Natural killer cell treated with Interleukin-12 subunit alpha and Interleukin-12 subunit beta and Interleukin-15 and Interleukin-18, amount 100 ng/mL, for 72 hours (primary cell): ENCODE measurements around the gene SST. TPM values are rescaled to one million over a fixed set of nuclear protein-coding genes. Genes with fewer than 3 reads are reported as not detected.
"Not testable (repeated sequence)": the region's sequence is repeated elsewhere in the genome, so short reads cannot be mapped to it uniquely, and the experiment has no call there.

Source experiments
- ATAC-seq, 2 donors: fragments of 150-1000 bp; cut with Tn5 transposase in 1 of 2; sonication (Bioruptor Pico), chemical (Tn5 transposase) in 1 of 2; 2 replicates each; pipeline ENCODE4 v1.10.0; 2021
- DNase-seq: peaks from one replicate; pipeline ENCODE4 v3.0.0; 2022; ENCODE audit warnings: low spot score
- H3K27ac Mint-ChIP-seq, 2 donors: 1 replicate in 1 of 2; 2 replicates in 1 of 2; pipeline ENCODE4 v1.8.0; 2022; ENCODE audit warnings: mixed read lengths in 2 of 2, mild to moderate bottlenecking in 1 of 2, moderate library complexity in 1 of 2
- H3K27me3 Mint-ChIP-seq, 2 donors: 1 replicate in 1 of 2; 2 replicates in 1 of 2; pipeline ENCODE4 v1.8.0; 2022; ENCODE audit warnings: mixed read lengths in 2 of 2
- H3K36me3 Mint-ChIP-seq: one replicate; pipeline ENCODE4 v1.8.0; 2022; ENCODE audit warnings: mixed read lengths
- H3K4me1 Mint-ChIP-seq, 2 donors: 1 replicate in 1 of 2; 2 replicates in 1 of 2; pipeline ENCODE4 v1.8.0; 2022; ENCODE audit warnings: low read depth in 2 of 2, mixed read lengths in 2 of 2, mild to moderate bottlenecking in 1 of 2
- H3K4me3 Mint-ChIP-seq: one replicate; pipeline ENCODE4 v1.8.0; 2022; ENCODE audit warnings: mixed read lengths
- H3K9me3 Mint-ChIP-seq: 2 replicates; pipeline ENCODE4 v1.8.0; 2022; ENCODE audit warnings: mixed read lengths
- total RNA-seq, 2 donors: library from RNA; stranded (reverse); gene quantifications; one replicate each; pipeline ENCODE4 v1.2.3, GENCODE V29; 2022

Gene SST
- total RNA-seq, 2 donors from 2014 or later = not detected

GRCh38 chr3:187696021-187696420, 25.8 kb upstream of the SST start:
- no peaks in the 10 kb centered on the region for H3K36me3 Mint-ChIP-seq
- H3K27ac Mint-ChIP-seq = no peak overlapping the region
- peaks cover 25 to 41% of the 10 kb centered on the region in 2 donors for H3K27me3 Mint-ChIP-seq
- no peaks in the 10 kb centered on the region for H3K9me3 Mint-ChIP-seq
- no peaks in the 10 kb centered on the region for H3K4me1 Mint-ChIP-seq
- no peak for DNase-seq
- no peak for ATAC-seq
- no peak overlapping the region for H3K4me3 Mint-ChIP-seq

- H3K4me3 Mint-ChIP-seq = no peak overlapping the region
- H3K4me1 Mint-ChIP-seq = no peaks in the 10 kb centered on the region
These were observed 25.3 kb upstream of the SST start for GRCh38 chr3:187695449-187695848.

DNA sequence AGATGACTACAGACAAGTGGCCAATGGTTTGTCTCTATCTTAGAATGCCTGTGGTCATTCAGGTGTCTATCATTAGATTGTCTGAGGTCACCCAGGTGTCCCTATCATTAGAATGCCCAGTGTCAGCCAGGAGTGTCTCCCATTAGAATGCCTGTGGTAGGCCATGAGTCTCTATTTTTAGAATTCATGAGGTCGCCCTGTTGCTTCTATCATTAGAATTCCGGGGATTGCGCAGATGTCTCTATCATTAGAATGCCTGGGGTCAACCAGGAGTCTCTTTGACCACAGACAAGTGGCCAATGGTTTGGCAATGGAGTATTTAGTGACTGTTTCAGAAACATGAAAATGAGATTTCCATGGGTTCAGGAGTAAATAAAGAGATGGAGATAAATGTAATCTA, 24.6 kb upstream of the SST start:
- Mint-ChIP-seq H3K4me1 (no peaks in the 10 kb centered on the region), H3K4me3 (no peak overlapping the region), H3K36me3 (no peaks in the 10 kb centered on the region), H3K9me3 (no peaks in the 10 kb centered on the region), H3K27ac (no peak overlapping the region), H3K27me3 (peaks cover 29 to 51% of the 10 kb centered on the region in 2 donors)
- DNase-seq (no peak), ATAC-seq (no peak)

More at GRCh38 chr3:187695449-187695848, 25.3 kb upstream of the SST start:
- ATAC-seq (no peak), DNase-seq (no peak)
- H3K9me3 Mint-ChIP-seq = no peaks in the 10 kb centered on the region
- H3K27me3 Mint-ChIP-seq = peaks cover 28 to 47% of the 10 kb centered on the region in 2 donors
- H3K36me3 Mint-ChIP-seq = no peaks in the 10 kb centered on the region
- no peak overlapping the region for H3K27ac Mint-ChIP-seq

DNA sequence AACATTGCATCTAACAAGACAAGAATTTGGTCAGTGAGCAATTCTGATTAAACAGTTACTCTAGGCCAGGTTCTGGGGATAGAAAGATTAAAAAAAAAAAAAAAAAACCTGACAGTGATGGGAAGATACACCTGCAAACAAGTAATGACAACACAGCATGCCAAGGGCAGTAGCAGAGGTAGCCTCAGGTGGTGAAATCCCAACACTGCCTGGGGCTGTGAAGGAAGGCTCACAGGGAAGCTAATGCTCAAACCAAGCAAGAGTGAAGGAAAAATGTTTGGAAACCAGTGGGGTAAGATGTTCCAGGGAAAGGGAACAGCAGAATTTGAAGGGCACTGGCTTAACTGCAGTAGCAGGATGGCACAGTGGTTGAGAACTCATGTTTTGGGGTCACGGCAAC, 23.2 kb upstream of the SST start:
- ATAC-seq (no peak), DNase-seq (no peak)
- no peak overlapping the region for H3K4me3 Mint-ChIP-seq
- H3K36me3 Mint-ChIP-seq = no peaks in the 10 kb centered on the region
- no peak overlapping the region for H3K27ac Mint-ChIP-seq
- H3K4me1 Mint-ChIP-seq = no peaks in the 10 kb centered on the region
- peaks cover 32 to 60% of the 10 kb centered on the region in 2 donors for H3K27me3 Mint-ChIP-seq
- H3K9me3 Mint-ChIP-seq = no peaks in the 10 kb centered on the region

DNA sequence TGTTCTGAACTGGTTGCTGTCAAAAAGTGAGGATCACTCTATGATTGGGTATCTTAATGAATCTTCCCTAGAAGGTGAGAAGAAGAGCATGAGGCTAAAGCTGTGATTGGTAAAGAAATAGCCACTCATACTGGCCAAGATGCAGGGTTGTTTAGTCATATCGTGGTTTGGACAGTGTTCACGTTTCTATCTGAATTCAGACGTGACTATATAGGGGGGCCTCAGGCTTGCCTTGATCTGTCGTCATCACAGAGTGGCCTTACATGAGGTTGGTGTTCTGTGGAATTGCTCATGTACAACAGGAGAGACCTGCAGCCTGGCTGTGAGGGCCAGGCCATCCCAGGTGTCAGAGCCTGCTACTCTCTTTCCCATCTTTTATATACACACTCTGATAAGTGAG, 19.8 kb upstream of the SST start:
- H3K27ac Mint-ChIP-seq = no peak overlapping the region
- no peak overlapping the region for H3K4me3 Mint-ChIP-seq
- peaks cover 28 to 66% of the 10 kb centered on the region in 2 donors for H3K27me3 Mint-ChIP-seq
- H3K9me3 Mint-ChIP-seq = no peaks in the 10 kb centered on the region
- ATAC-seq = peak in 1 of 2 donors; percentile 24
- H3K36me3 Mint-ChIP-seq = no peaks in the 10 kb centered on the region
- H3K4me1 Mint-ChIP-seq = no peaks in the 10 kb centered on the region
- DNase-seq = no peak

GRCh38 chr3:187686621-187687273, 16.6 kb upstream of the SST start:
- H3K4me1 Mint-ChIP-seq = peaks cover 0 to 2% of the 10 kb centered on the region in 2 donors
- H3K27me3 Mint-ChIP-seq = peaks cover 22 to 63% of the 10 kb centered on the region in 2 donors
- no peak overlapping the region for H3K27ac Mint-ChIP-seq
- H3K36me3 Mint-ChIP-seq = no peaks in the 10 kb centered on the region
- DNase-seq (no peak), ATAC-seq (no peak)
- H3K4me3 Mint-ChIP-seq = no peak overlapping the region
- no peaks in the 10 kb centered on the region for H3K9me3 Mint-ChIP-seq

GRCh38 chr3:187685948-187686347, 15.8 kb upstream of the SST start:
- peaks cover 19 to 57% of the 10 kb centered on the region in 2 donors for H3K27me3 Mint-ChIP-seq
- DNase-seq (no peak), ATAC-seq (no peak)
- peaks cover 0 to 2% of the 10 kb centered on the region in 2 donors for H3K4me1 Mint-ChIP-seq
- H3K9me3 Mint-ChIP-seq = no peaks in the 10 kb centered on the region
- no peaks in the 10 kb centered on the region for H3K36me3 Mint-ChIP-seq
- H3K27ac Mint-ChIP-seq = no peak overlapping the region
- H3K4me3 Mint-ChIP-seq = no peak overlapping the region

- DNase-seq = no peak
- Mint-ChIP-seq H3K27ac (no peak overlapping the region), H3K4me1 (peaks cover 0 to 2% of the 10 kb centered on the region in 2 donors), H3K9me3 (no peaks in the 10 kb centered on the region), H3K36me3 (no peaks in the 10 kb centered on the region), H3K4me3 (no peak overlapping the region), H3K27me3 (peaks cover 17 to 50% of the 10 kb centered on the region in 2 donors)
- peak in 1 of 2 donors; percentile 46 for ATAC-seq
These were observed 14.7 kb upstream of the SST start for GRCh38 chr3:187684880-187685279.

DNA sequence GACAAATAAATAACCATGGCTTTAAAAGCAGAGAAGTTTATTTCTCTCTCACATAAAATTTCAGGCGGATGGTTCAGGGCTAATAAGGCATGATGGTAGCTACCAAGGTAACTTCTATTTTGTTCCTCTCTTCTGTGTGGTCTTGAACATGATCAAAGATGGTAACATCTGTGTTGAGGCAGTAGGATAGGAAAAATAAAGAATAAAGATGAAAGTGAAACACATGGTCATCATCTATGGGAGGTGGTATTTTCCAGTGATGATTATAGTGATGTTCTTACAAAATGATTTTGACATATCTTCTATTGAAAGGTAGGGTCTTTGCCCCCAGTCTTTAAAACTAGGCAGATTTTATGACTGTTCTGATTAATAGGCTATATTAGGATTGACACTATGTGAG, 14.2 kb upstream of the SST start:
- DNase-seq (no peak), ATAC-seq (no peak)
- H3K27ac Mint-ChIP-seq = no peak overlapping the region
- peaks cover 3 to 5% of the 10 kb centered on the region in 2 donors for H3K4me1 Mint-ChIP-seq
- H3K27me3 Mint-ChIP-seq = peaks cover 17 to 50% of the 10 kb centered on the region in 2 donors
- no peak overlapping the region for H3K4me3 Mint-ChIP-seq
- no peaks in the 10 kb centered on the region for H3K36me3 Mint-ChIP-seq
- no peaks in the 10 kb centered on the region for H3K9me3 Mint-ChIP-seq

GRCh38 chr3:187681756-187682155, 11.6 kb upstream of the SST start:
- DNase-seq = not testable (repeated sequence)

GRCh38 chr3:187679638-187680396, 9.6 kb upstream of the SST start:
- H3K27ac Mint-ChIP-seq = no peak overlapping the region

More at GRCh38 chr3:187681756-187682155, 11.6 kb upstream of the SST start:
- not testable (repeated sequence) for H3K4me1 Mint-ChIP-seq, H3K27ac Mint-ChIP-seq, H3K4me3 Mint-ChIP-seq, H3K9me3 Mint-ChIP-seq, ATAC-seq, H3K36me3 Mint-ChIP-seq
- peaks cover 19 to 61% of the 10 kb centered on the region in 2 donors for H3K27me3 Mint-ChIP-seq

DNA sequence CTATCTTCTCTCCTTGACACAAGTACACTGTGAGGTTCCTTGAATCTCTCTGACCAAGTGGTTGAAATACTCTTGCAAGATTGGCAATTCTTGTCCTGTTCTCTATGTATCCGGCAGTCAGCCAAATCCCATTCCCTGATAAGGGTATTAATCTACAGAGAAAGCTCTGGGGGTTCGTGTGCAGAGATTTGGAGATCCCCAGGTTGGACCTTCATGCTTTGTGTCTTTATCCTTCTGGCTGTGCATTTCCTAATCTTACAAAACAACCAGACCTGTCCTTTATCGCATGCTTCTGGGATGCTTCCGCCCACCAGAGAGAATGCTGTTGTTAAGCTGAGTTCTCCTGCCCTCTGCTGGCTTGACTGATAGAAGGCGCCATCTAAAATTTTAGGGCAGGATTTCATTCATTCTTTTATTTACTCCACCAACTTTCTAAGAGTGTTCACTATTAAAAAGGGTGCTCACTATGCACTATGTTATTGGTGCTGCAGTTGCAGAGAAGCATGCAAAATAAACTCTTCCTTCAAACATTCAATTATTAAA, 8.6 kb upstream of the SST start:
- no peak overlapping the region for H3K4me3 Mint-ChIP-seq
- DNase-seq = no peak
- H3K27ac Mint-ChIP-seq = no peak overlapping the region
- no peak for ATAC-seq
- H3K36me3 Mint-ChIP-seq = no peaks in the 10 kb centered on the region
- peaks cover 31 to 60% of the 10 kb centered on the region in 2 donors for H3K27me3 Mint-ChIP-seq
- H3K9me3 Mint-ChIP-seq = no peaks in the 10 kb centered on the region
- peaks cover 3 to 5% of the 10 kb centered on the region in 2 donors for H3K4me1 Mint-ChIP-seq

More at GRCh38 chr3:187679638-187680396, 9.6 kb upstream of the SST start:
- Mint-ChIP-seq H3K36me3 (no peaks in the 10 kb centered on the region), H3K27me3 (peaks cover 22 to 57% of the 10 kb centered on the region in 2 donors), H3K4me3 (no peak overlapping the region), H3K9me3 (no peaks in the 10 kb centered on the region), H3K4me1 (peaks cover 5% of the 10 kb centered on the region in 2 donors)
- ATAC-seq = peak; percentile 59 to 75
- no peak for DNase-seq

- Mint-ChIP-seq H3K27me3 (peaks cover 26 to 55% of the 10 kb centered on the region in 2 donors), H3K27ac (no peak overlapping the region), H3K4me1 (peaks cover 3 to 5% of the 10 kb centered on the region in 2 donors), H3K36me3 (no peaks in the 10 kb centered on the region), H3K4me3 (no peak overlapping the region), H3K9me3 (no peaks in the 10 kb centered on the region)
- ATAC-seq (no peak), DNase-seq (no peak)
These were observed 7.4 kb upstream of the SST start for GRCh38 chr3:187677604-187678003.

GRCh38 chr3:187673012-187673411, 2.8 kb upstream of the SST start:
- Mint-ChIP-seq H3K4me1 (no peaks in the 10 kb centered on the region), H3K27ac (no peak overlapping the region), H3K4me3 (no peak overlapping the region), H3K9me3 (no peaks in the 10 kb centered on the region), H3K36me3 (no peaks in the 10 kb centered on the region), H3K27me3 (peaks cover 45 to 79% of the 10 kb centered on the region in 2 donors)
- DNase-seq (no peak), ATAC-seq (no peak)
